Fibroblast of villous mesenchyme (primary cell): Measurements from ENCODE around the gene ARMC5. TPM values are rescaled to one million over a fixed set of nuclear protein-coding genes. Genes with fewer than 3 reads are reported as not detected.

Experiments
- DNase-seq: peaks from one replicate; pipeline ENCODE4 v3.0.0-alpha.2; 2010; ENCODE audit warnings: low read depth
- H3K4me3 ChIP-seq: 2 replicates; pipeline ENCODE4 v1.5.1; 2011; ENCODE audit warnings: low read depth, mild to moderate bottlenecking, low read length
- CTCF ChIP-seq: IDR thresholded peaks from 2 replicates; pipeline ENCODE4 v1.5.1; 2012; ENCODE audit warnings: low read depth, mild to moderate bottlenecking, low read length; ENCODE audit not compliant: insufficient read depth
- total RNA-seq: library from RNA; depleted of rRNA; stranded (reverse); fragments of >200 nt; gene quantifications from 2 replicates; pipeline ENCODE4 v1.2.3, GENCODE V29; 2012

Gene ARMC5
- total RNA-seq, 1 donor = 8.6 TPM

GRCh38 chr16:31423801-31424200 is 35.5 kb upstream of the ARMC5 start:
- no peak for TF ChIP-seq CTCF

GRCh38 chr16:31427441-31428278 is 31.6 kb upstream of the ARMC5 start:
- no peak for TF ChIP-seq CTCF
- peak; percentile 33 for DNase-seq
- H3K4me3 ChIP-seq = peak overlapping the region; percentile 49

More at GRCh38 chr16:31423801-31424200, 35.5 kb upstream of the ARMC5 start:
- H3K4me3 ChIP-seq = no peak overlapping the region
- DNase-seq = no peak

GRCh38 chr16:31428279-31428597 is 31.1 kb upstream of the ARMC5 start, which contains the start of gene COX6A2:
Gene COX6A2 (minus strand): TSS chr16:31428360. CDS start chr16:31428325, 35 bp downstream.
- DNase-seq = no peak
- no peak for TF ChIP-seq CTCF

GRCh38 chr16:31428638-31429247 is 30.6 kb upstream of the ARMC5 start:
- no peak for DNase-seq
- TF ChIP-seq CTCF = no peak
- H3K4me3 ChIP-seq = no peak overlapping the region

More at GRCh38 chr16:31428279-31428597, 31.1 kb upstream of the ARMC5 start, which contains the start of gene COX6A2:
- peak within 1 kb of the TSS; percentile 49 for H3K4me3 ChIP-seq

GRCh38 chr16:31429314-31429713 is 30.0 kb upstream of the ARMC5 start:
- DNase-seq = no peak

GRCh38 chr16:31429796-31430195 is 29.5 kb upstream of the ARMC5 start:
- no peak for TF ChIP-seq CTCF
- no peak overlapping the region for H3K4me3 ChIP-seq
- no peak for DNase-seq

More at GRCh38 chr16:31429314-31429713, 30.0 kb upstream of the ARMC5 start:
- TF ChIP-seq CTCF = no peak
- H3K4me3 ChIP-seq = no peak overlapping the region
